MM.1S (cell line): ENCODE measurements around the gene SCN1A.

ENCODE experiments used
- DNase-seq: peaks from one replicate; pipeline ENCODE4 v3.0.0-alpha.2; 2015
- H2AFZ ChIP-seq: fragments of 300-600 bp; sonication (generic); 2 replicates; pipeline ENCODE4 v1.6.0; 2016; ENCODE audit warnings: antibody characterized with exemption, low read length
- H3F3A ChIP-seq: fragments of 300-600 bp; sonication (generic); 2 replicates; pipeline ENCODE4 v1.6.1; 2016; ENCODE audit warnings: mild to moderate bottlenecking, antibody characterized with exemption, low read length, moderate library complexity, mixed read lengths; ENCODE audit not compliant: insufficient read depth
- H3K27ac ChIP-seq: fragments of 300-600 bp; sonication (generic); 2 replicates; pipeline ENCODE4 v1.5.1; 2016; ENCODE audit warnings: mild to moderate bottlenecking, low read length
- H3K27me3 ChIP-seq: fragments of 300-600 bp; sonication (generic); replicated peaks from 2 replicates; pipeline ENCODE4 v1.6.0; 2016; ENCODE audit warnings: low read length; ENCODE audit not compliant: insufficient read depth
- H3K36me3 ChIP-seq: fragments of 300-600 bp; sonication (generic); replicated peaks from 2 replicates; pipeline ENCODE4 v1.6.1; 2016; ENCODE audit warnings: mild to moderate bottlenecking, low read length, mixed read lengths; ENCODE audit not compliant: insufficient read depth
- H3K4me1 ChIP-seq: fragments of 300-600 bp; sonication (generic); 2 replicates; pipeline ENCODE4 v1.6.1; 2016; ENCODE audit warnings: low read length, mixed read lengths
- H3K4me2 ChIP-seq: fragments of 300-600 bp; sonication (generic); 2 replicates; pipeline ENCODE4 v1.6.0; 2016; ENCODE audit warnings: low read depth, low read length
- H3K4me3 ChIP-seq: fragments of 300-600 bp; sonication (generic); 2 replicates; pipeline ENCODE4 v1.5.1; 2016; ENCODE audit warnings: low read length, mixed read lengths
- H3K79me2 ChIP-seq: fragments of 300-600 bp; sonication (generic); 2 replicates; pipeline ENCODE4 v1.6.1; 2016; ENCODE audit warnings: mixed run types, low read length, mixed read lengths
- H3K9ac ChIP-seq: fragments of 300-600 bp; sonication (generic); 2 replicates; pipeline ENCODE4 v1.6.1; 2016; ENCODE audit warnings: low read length, mixed read lengths
- H3K9me2 ChIP-seq: fragments of 300-600 bp; sonication (generic); replicated peaks from 2 replicates; pipeline ENCODE4 v1.6.1; 2016; ENCODE audit warnings: mild to moderate bottlenecking, low read length, mixed read lengths; ENCODE audit not compliant: insufficient read depth
- H3K9me3 ChIP-seq: fragments of 300-600 bp; sonication (generic); replicated peaks from 2 replicates; pipeline ENCODE4 v1.6.1; 2016; ENCODE audit warnings: mild to moderate bottlenecking, low read length, mixed read lengths; ENCODE audit not compliant: insufficient read depth
- H4K20me1 ChIP-seq: fragments of 300-600 bp; sonication (generic); 2 replicates; pipeline ENCODE4 v1.6.1; 2016; ENCODE audit warnings: mild to moderate bottlenecking, low read length, moderate library complexity, mixed read lengths; ENCODE audit not compliant: insufficient read depth
- EZH2 ChIP-seq: fragments of 300-600 bp; sonication (generic); optimal IDR thresholded peaks from 2 replicates; pipeline ENCODE3; 2017; ENCODE audit warnings: low read depth, mild to moderate bottlenecking, antibody characterized with exemption, low read length, mixed read lengths
- EZH2phosphoT487 ChIP-seq: fragments of 300-600 bp; sonication (generic); IDR thresholded peaks from 2 replicates; pipeline ENCODE4 v1.6.1; 2018; ENCODE audit warnings: antibody characterized with exemption, low read length
- TF ChIP-seq, protein P1 (sequence below): fragments of 300-600 bp; sonication (generic); IDR thresholded peaks from 2 replicates; pipeline ENCODE4 v1.5.1; 2016; ENCODE audit warnings: antibody characterized with exemption, low read length, mixed read lengths

Gene SCN1A

DNA sequence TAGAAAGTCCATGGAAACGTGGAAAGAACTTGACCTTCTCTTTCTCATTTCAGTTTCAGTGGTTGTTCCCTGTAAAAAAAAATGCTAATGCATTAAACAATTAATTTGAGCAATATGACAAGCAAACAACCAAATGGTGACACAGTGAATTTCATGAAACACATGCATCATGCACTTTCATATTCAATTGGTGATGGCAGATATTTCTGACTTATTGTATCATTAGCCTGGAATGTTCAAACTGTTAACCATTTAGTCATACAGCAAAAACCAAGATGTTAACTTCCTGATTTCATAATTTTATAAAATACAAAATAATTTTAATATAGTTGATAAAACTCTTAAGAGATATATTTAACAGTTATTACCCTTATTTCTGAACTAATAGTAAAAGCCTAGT is 85.5 kb downstream of the SCN1A start:
- H4K20me1 ChIP-seq, result no peaks in the 10 kb centered on the region
- no peaks in the 10 kb centered on the region for H3K4me1 ChIP-seq
- H3K9me2 ChIP-seq, result no peaks in the 10 kb centered on the region
- DNase-seq, result no peak
- no peaks in the 10 kb centered on the region for H3K27me3 ChIP-seq
- H3K4me2 ChIP-seq, result no peak overlapping the region
- H2AFZ ChIP-seq, result no peak overlapping the region
- no peak overlapping the region for H3K9ac ChIP-seq
- H3K4me3 ChIP-seq, result no peak overlapping the region
- TF ChIP-seq, protein P1, sequence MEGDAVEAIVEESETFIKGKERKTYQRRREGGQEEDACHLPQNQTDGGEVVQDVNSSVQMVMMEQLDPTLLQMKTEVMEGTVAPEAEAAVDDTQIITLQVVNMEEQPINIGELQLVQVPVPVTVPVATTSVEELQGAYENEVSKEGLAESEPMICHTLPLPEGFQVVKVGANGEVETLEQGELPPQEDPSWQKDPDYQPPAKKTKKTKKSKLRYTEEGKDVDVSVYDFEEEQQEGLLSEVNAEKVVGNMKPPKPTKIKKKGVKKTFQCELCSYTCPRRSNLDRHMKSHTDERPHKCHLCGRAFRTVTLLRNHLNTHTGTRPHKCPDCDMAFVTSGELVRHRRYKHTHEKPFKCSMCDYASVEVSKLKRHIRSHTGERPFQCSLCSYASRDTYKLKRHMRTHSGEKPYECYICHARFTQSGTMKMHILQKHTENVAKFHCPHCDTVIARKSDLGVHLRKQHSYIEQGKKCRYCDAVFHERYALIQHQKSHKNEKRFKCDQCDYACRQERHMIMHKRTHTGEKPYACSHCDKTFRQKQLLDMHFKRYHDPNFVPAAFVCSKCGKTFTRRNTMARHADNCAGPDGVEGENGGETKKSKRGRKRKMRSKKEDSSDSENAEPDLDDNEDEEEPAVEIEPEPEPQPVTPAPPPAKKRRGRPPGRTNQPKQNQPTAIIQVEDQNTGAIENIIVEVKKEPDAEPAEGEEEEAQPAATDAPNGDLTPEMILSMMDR, result no peak
- TF ChIP-seq EZH2phosphoT487 (no peak), EZH2 (no peak)
- H3K27ac ChIP-seq, result no peak overlapping the region
- no peaks in the 10 kb centered on the region for H3K79me2 ChIP-seq
- H3K9me3 ChIP-seq, result no peaks in the 10 kb centered on the region
- H3F3A ChIP-seq, result no peaks in the 10 kb centered on the region
- no peaks in the 10 kb centered on the region for H3K36me3 ChIP-seq

DNA sequence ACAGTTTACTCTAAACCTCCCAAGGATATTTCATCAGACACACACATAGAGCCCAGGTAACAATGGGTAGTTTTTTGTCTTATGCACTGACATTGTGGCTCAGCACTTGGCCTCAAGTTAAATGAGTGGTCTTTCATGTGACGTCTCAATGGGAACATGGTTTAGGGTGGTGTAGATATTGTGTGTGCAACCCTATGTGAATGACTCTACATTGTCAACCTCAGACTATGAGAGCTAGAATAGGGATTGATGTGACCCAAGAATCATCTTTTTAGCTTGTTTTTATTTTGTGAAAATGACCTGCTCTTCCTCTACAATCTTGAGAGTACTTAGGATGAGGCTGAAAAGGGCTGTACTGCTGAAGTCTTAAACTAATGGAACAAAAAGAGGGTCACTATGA is 86.2 kb downstream of the SCN1A start:
- no peaks in the 10 kb centered on the region for H3K4me1 ChIP-seq
- no peak for TF ChIP-seq EZH2
- TF ChIP-seq, protein P1, result no peak
- TF ChIP-seq EZH2phosphoT487, result no peak
- no peaks in the 10 kb centered on the region for H4K20me1 ChIP-seq
- no peaks in the 10 kb centered on the region for H3K36me3 ChIP-seq
- H2AFZ ChIP-seq, result no peak overlapping the region
- H3K79me2 ChIP-seq, result no peaks in the 10 kb centered on the region
- H3K9ac ChIP-seq, result no peak overlapping the region
- no peaks in the 10 kb centered on the region for H3K27me3 ChIP-seq
- DNase-seq, result no peak
- no peak overlapping the region for H3K4me3 ChIP-seq
- H3K4me2 ChIP-seq, result no peak overlapping the region
- no peaks in the 10 kb centered on the region for H3K9me2 ChIP-seq
- H3F3A ChIP-seq, result no peaks in the 10 kb centered on the region
- H3K9me3 ChIP-seq, result no peaks in the 10 kb centered on the region
- no peak overlapping the region for H3K27ac ChIP-seq

DNA sequence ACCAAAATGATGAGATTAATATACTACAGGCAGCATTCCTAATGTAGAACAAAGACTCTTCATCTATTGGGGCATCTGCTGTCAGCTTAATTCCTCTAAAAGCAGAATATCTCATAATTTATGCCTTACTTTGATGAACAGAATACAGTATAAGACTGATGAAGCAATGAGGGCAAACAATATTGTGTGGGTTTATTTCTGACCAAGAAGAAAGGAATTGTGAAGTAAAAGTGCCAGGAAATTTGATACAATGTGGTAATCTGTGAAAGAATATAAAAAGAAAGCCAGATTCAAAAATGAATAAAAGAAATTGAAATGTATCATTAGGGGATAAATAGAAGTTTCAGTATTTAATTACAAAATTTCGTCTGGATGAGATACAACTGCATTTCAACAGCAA is 95.5 kb downstream of the SCN1A start:
- Histone ChIP-seq H3K4me2 (no peak overlapping the region), H3K79me2 (no peaks in the 10 kb centered on the region), H3K27me3 (no peaks in the 10 kb centered on the region), H3K9ac (no peak overlapping the region), H3F3A (no peaks in the 10 kb centered on the region), H3K4me3 (no peak overlapping the region), H3K27ac (no peak overlapping the region), H3K36me3 (no peaks in the 10 kb centered on the region), H3K9me3 (no peaks in the 10 kb centered on the region), H3K4me1 (no peaks in the 10 kb centered on the region), H4K20me1 (no peaks in the 10 kb centered on the region), H2AFZ (no peak overlapping the region), H3K9me2 (no peaks in the 10 kb centered on the region)
- TF ChIP-seq EZH2, result no peak
- TF ChIP-seq, protein P1, result no peak
- no peak for TF ChIP-seq EZH2phosphoT487
- no peak for DNase-seq
